RWPE2 (cell line): ENCODE measurements around the gene CBS.

Experiments used
- ATAC-seq: fragments of 200-7000 bp; cut with Tn5 transposase; 3 replicates; pipeline ENCODE4 v1.9.1; 2021; ENCODE audit warnings: low read depth
- DNase-seq: peaks from one replicate; pipeline ENCODE4 v3.0.0-alpha.2; 2020; ENCODE audit warnings: low spot score
- H3K27ac ChIP-seq: fragments of 450-650 bp; 2 replicates; pipeline ENCODE4 v1.5.1; 2017; ENCODE audit warnings: mild to moderate bottlenecking; ENCODE audit not compliant: poor library complexity, severe bottlenecking
- H3K27me3 ChIP-seq: fragments of 250-450 bp; sonication (Bioruptor Pico); 2 replicates; pipeline ENCODE4 v1.5.1; 2021; ENCODE audit warnings: mild to moderate bottlenecking, moderate library complexity; ENCODE audit not compliant: insufficient read depth, poor library complexity, severe bottlenecking
- H3K36me3 ChIP-seq: fragments of 250-450 bp; sonication (Bioruptor Pico); 2 replicates; pipeline ENCODE4 v1.5.1; 2020; ENCODE audit warnings: low read depth, mild to moderate bottlenecking, moderate library complexity
- H3K4me1 ChIP-seq: fragments of 250-450 bp; sonication (Bioruptor Pico); 2 replicates; pipeline ENCODE4 v1.5.1; 2021; ENCODE audit warnings: mild to moderate bottlenecking, moderate library complexity; ENCODE audit not compliant: insufficient read depth, poor library complexity, severe bottlenecking
- H3K4me3 ChIP-seq: fragments of 250-450 bp; sonication (Bioruptor Pico); 2 replicates; pipeline ENCODE4 v1.5.1; 2021; ENCODE audit warnings: mild to moderate bottlenecking, moderate library complexity; ENCODE audit not compliant: severe bottlenecking
- H3K9me3 ChIP-seq: fragments of 250-450 bp; sonication (Bioruptor Pico); 2 replicates; pipeline ENCODE4 v1.5.1; 2021; ENCODE audit warnings: mild to moderate bottlenecking, moderate library complexity; ENCODE audit not compliant: severe bottlenecking
- CTCF ChIP-seq: fragments of 450-650 bp; IDR thresholded peaks from one replicate; pipeline ENCODE4 v1.5.1; 2017; ENCODE audit warnings: mild to moderate bottlenecking, moderate library complexity; ENCODE audit not compliant: poor library complexity, severe bottlenecking

Gene CBS

GRCh38 chr21:43005635-43006034, 70.0 kb downstream of the CBS start:
- H3K36me3 ChIP-seq: peaks cover 38% of the 10 kb centered on the region
- no peak overlapping the region for H3K27ac ChIP-seq
- TF ChIP-seq CTCF: no peak
- no peak for ATAC-seq
- H3K9me3 ChIP-seq: no peaks in the 10 kb centered on the region
- DNase-seq: no peak
- H3K4me3 ChIP-seq: no peak overlapping the region
- no peaks in the 10 kb centered on the region for H3K4me1 ChIP-seq
- no peaks in the 10 kb centered on the region for H3K27me3 ChIP-seq

- Histone ChIP-seq H3K4me3 (no peak overlapping the region), H3K36me3 (peaks cover 31% of the 10 kb centered on the region), H3K9me3 (no peaks in the 10 kb centered on the region), H3K27me3 (no peaks in the 10 kb centered on the region), H3K4me1 (no peaks in the 10 kb centered on the region), H3K27ac (no peak overlapping the region)
- no peak for DNase-seq
- TF ChIP-seq CTCF: no peak
- no peak for ATAC-seq
These were observed 70.7 kb downstream of the CBS start for GRCh38 chr21:43004926-43005325.
